Dermis microvascular lymphatic vessel endothelial cell (primary cell): Measurements from ENCODE around the gene SENP5. TPM values are rescaled to one million over a fixed set of nuclear protein-coding genes. Genes with fewer than 3 reads are reported as not detected.
"Not testable (repeated sequence)": the region's sequence is repeated elsewhere in the genome, so short reads cannot be mapped to it uniquely, and the experiment has no call there.

Source experiments
- DNase-seq, 2 donors: peaks; one replicate each; pipeline versions ENCODE4 v3.0.0 to v3.0.0-alpha.2; 2010; ENCODE audit warnings: low read depth in 2 of 2
- total RNA-seq: library from RNA; depleted of rRNA; stranded (reverse); fragments of >200 nt; gene quantifications from 2 replicates; pipeline ENCODE4 v1.2.1, GENCODE V29; 2014

The SENP5 gene
- 31.2 and 36.2 TPM in 2 replicates for total RNA-seq

GRCh38 chr3:196867507-196868296 is at the start of gene SENP5:
TSS of gene SENP5 (plus strand) at chr3:196867920. CDS start at chr3:196885182, 17,262 bp downstream.
- DNase-seq, result peak; percentile 80 to 94

GRCh38 chr3:196821806-196822355 is 45.8 kb upstream of the SENP5 start:
- DNase-seq, result peak; percentile 60 to 63

- not testable (repeated sequence) for DNase-seq
These were observed 38.1 kb upstream of the SENP5 start for GRCh38 chr3:196829651-196830050.

GRCh38 chr3:196835086-196835485 is 32.6 kb upstream of the SENP5 start:
- peak; percentile 21 to 50 for DNase-seq

GRCh38 chr3:196836626-196837025 is 31.1 kb upstream of the SENP5 start:
- not testable (repeated sequence) for DNase-seq

GRCh38 chr3:196837819-196838420 is 29.8 kb upstream of the SENP5 start:
- DNase-seq, result peak; percentile 40 to 71

GRCh38 chr3:196839351-196839750 is 28.4 kb upstream of the SENP5 start:
- DNase-seq, result not testable (repeated sequence)

GRCh38 chr3:196842567-196843434 is 24.9 kb upstream of the SENP5 start:
- peak in 1 of 2 donors; percentile 4 for DNase-seq

- DNase-seq, result no peak
These were observed 24.1 kb upstream of the SENP5 start for GRCh38 chr3:196843435-196844110.

GRCh38 chr3:196844235-196845219 is 23.2 kb upstream of the SENP5 start:
- DNase-seq, result not testable (repeated sequence)

- not testable (repeated sequence) for DNase-seq
These were observed 19.3 kb upstream of the SENP5 start for GRCh38 chr3:196848375-196848774.

- DNase-seq, result no peak
These were observed 18.5 kb upstream of the SENP5 start for GRCh38 chr3:196849180-196849741.

- DNase-seq, result not testable (repeated sequence)
These were observed 4.7 kb upstream of the SENP5 start for GRCh38 chr3:196863000-196863399.

GRCh38 chr3:196867155-196867506 is 589 bp upstream of the SENP5 start:
- DNase-seq, result no peak

- DNase-seq, result peak; percentile 12 to 53
These were observed 559 bp downstream of the SENP5 start for GRCh38 chr3:196868297-196868661.

- no peak for DNase-seq
These were observed 4.6 kb downstream of the SENP5 start for GRCh38 chr3:196872316-196872715.

GRCh38 chr3:196874511-196875094 is 6.9 kb downstream of the SENP5 start:
- not testable (repeated sequence) for DNase-seq

- DNase-seq, result no peak
These were observed 7.5 kb downstream of the SENP5 start for GRCh38 chr3:196875258-196875657.

- DNase-seq, result no peak
These were observed 15.6 kb downstream of the SENP5 start for GRCh38 chr3:196883361-196883760.
